NCI-H345 treated with DMSO at 0.1 percent for 48 hours (cell line): Measurements from ENCODE around the gene KMT5C.
A peak's percentile ranks its signal among the peaks of the same experiment; 100 is the strongest.

Experiments used
- DNase-seq: peaks from one replicate; lab custom pipeline; 2025; ENCODE audit not compliant: unreplicated experiment; lab: John Stamatoyannopoulos, UW

KMT5C gene

GRCh38 chr19:55339105-55339888, at the start of gene KMT5C:
TSS of gene KMT5C (plus strand) at chr19:55339876. CDS start at chr19:55341937, 2,061 bp downstream.
- peak; percentile 100 for DNase-seq

- DNase-seq: no peak
Observed at GRCh38 chr19:55297267-55297666, 42.4 kb upstream of the KMT5C start.

GRCh38 chr19:55299991-55300390, 39.7 kb upstream of the KMT5C start:
- no peak for DNase-seq

GRCh38 chr19:55300886-55301458, 38.7 kb upstream of the KMT5C start:
- no peak for DNase-seq

GRCh38 chr19:55301459-55302317, 38.0 kb upstream of the KMT5C start:
- DNase-seq: peak; percentile 50

GRCh38 chr19:55302318-55302703, 37.4 kb upstream of the KMT5C start:
- no peak for DNase-seq

- no peak for DNase-seq
Observed at GRCh38 chr19:55303477-55303876, 36.2 kb upstream of the KMT5C start.

GRCh38 chr19:55304279-55304978, 35.2 kb upstream of the KMT5C start:
- DNase-seq: no peak

GRCh38 chr19:55304980-55305379, 34.7 kb upstream of the KMT5C start:
- no peak for DNase-seq

GRCh38 chr19:55305491-55305890, 34.2 kb upstream of the KMT5C start:
- no peak for DNase-seq

- no peak for DNase-seq
Observed at GRCh38 chr19:55305983-55306562, 33.6 kb upstream of the KMT5C start.

- no peak for DNase-seq
Observed at GRCh38 chr19:55306712-55307111, 33.0 kb upstream of the KMT5C start.

GRCh38 chr19:55308281-55308680, 31.4 kb upstream of the KMT5C start:
- no peak for DNase-seq

GRCh38 chr19:55309448-55309847, 30.2 kb upstream of the KMT5C start:
- DNase-seq: no peak

GRCh38 chr19:55310498-55310897, 29.2 kb upstream of the KMT5C start:
- no peak for DNase-seq

- DNase-seq: no peak
Observed at GRCh38 chr19:55311397-55311796, 28.3 kb upstream of the KMT5C start.

GRCh38 chr19:55311797-55312196, 27.9 kb upstream of the KMT5C start:
- DNase-seq: no peak

GRCh38 chr19:55312621-55313512, 26.8 kb upstream of the KMT5C start:
- no peak for DNase-seq

- DNase-seq: no peak
Observed at GRCh38 chr19:55314396-55314795, 25.3 kb upstream of the KMT5C start.
